Suprapubic skin (tissue), 4 donors: ENCODE measurements around the gene RERE.

Experiments
- CTCF ChIP-seq, 2 donors: fragments of 200-600 bp in 1 of 2; fragments of 450-650 bp in 1 of 2; sonication (generic) in 1 of 2; IDR thresholded peaks; one replicate each; pipeline ENCODE4 v1.5.1; 2016 to 2019; ENCODE audit warnings: antibody characterized with exemption in 2 of 2, mild to moderate bottlenecking in 1 of 2, moderate library complexity in 1 of 2
- POLR2A ChIP-seq, 2 donors: fragments of 450-650 bp; IDR thresholded peaks; one replicate each; pipeline ENCODE4 v1.6.1; 2017; ENCODE audit warnings: antibody characterized with exemption in 2 of 2, mild to moderate bottlenecking in 2 of 2, moderate library complexity in 2 of 2
- POLR2AphosphoS5 ChIP-seq, 3 donors: sonication (generic); formaldehyde crosslinking; IDR thresholded peaks; one replicate each; pipeline ENCODE4 v1.6.1; 2017; ENCODE audit warnings: antibody characterized with exemption in 3 of 3

GRCh38 chr1:8661185-8662110 lies 156.0 kb downstream of the RERE start:
- TF ChIP-seq CTCF (IDR thresholded peaks at IDR 0.05), result no peak
- no peak for TF ChIP-seq POLR2AphosphoS5 (IDR thresholded peaks at IDR 0.05)
- TF ChIP-seq POLR2A (IDR thresholded peaks at IDR 0.05), result no peak
